ENCODE measurements around the gene ATP11C. TPM values are rescaled to one million over a fixed set of nuclear protein-coding genes. Genes with fewer than 3 reads are reported as not detected.
A peak's percentile ranks its signal among the peaks of the same experiment; 100 is the strongest.
"Not testable (repeated sequence)": the region's sequence is repeated elsewhere in the genome, so short reads cannot be mapped to it uniquely, and the experiment has no call there.

The ATP11C gene
- total RNA-seq, 1 experiment from 2014 or later, result 102 TPM

GRCh38 chrX:139933904-139934303, 1.1 kb upstream of the ATP11C start:
- peaks cover 4% of the 10 kb centered on the region; the same call in 1 of the 2 replicates for H3K27me3 ChIP-seq (ENCODE audit: control insufficient read depth, insufficient read depth, low read length)
- DNase-seq, result no peak
- H3K36me3 ChIP-seq (replicated peaks; ENCODE audit: control insufficient read depth, insufficient read depth, low read length), result no peaks in the 10 kb centered on the region
- H3K4me3 ChIP-seq (ENCODE audit: insufficient read depth, low read depth, low read length), result peak overlapping the region; percentile 93

- H3K4me3 ChIP-seq (ENCODE audit: insufficient read depth, low read depth, low read length), result peak overlapping the region; percentile 93
- peak; percentile 84 for DNase-seq
- H3K27me3 ChIP-seq (ENCODE audit: control insufficient read depth, insufficient read depth, low read length), result peaks cover 4% of the 10 kb centered on the region; the same call in 1 of the 2 replicates
- no peaks in the 10 kb centered on the region for H3K36me3 ChIP-seq (replicated peaks; ENCODE audit: control insufficient read depth, insufficient read depth, low read length)
Measured at GRCh38 chrX:139932073-139932900, 566 bp downstream of the ATP11C start.

GRCh38 chrX:139931646-139932072, 1.2 kb downstream of the ATP11C start:
- peaks cover 4% of the 10 kb centered on the region; the same call in 1 of the 2 replicates for H3K27me3 ChIP-seq (ENCODE audit: control insufficient read depth, insufficient read depth, low read length)
- peak overlapping the region; percentile 93 for H3K4me3 ChIP-seq (ENCODE audit: insufficient read depth, low read depth, low read length)
- H3K36me3 ChIP-seq (replicated peaks; ENCODE audit: control insufficient read depth, insufficient read depth, low read length), result no peaks in the 10 kb centered on the region
- peak; percentile 56 for DNase-seq

- H3K36me3 ChIP-seq (replicated peaks; ENCODE audit: control insufficient read depth, insufficient read depth, low read length), result no peaks in the 10 kb centered on the region
- H3K27me3 ChIP-seq (ENCODE audit: control insufficient read depth, insufficient read depth, low read length), result peaks cover 4% of the 10 kb centered on the region; the same call in 1 of the 2 replicates
- DNase-seq, result peak; percentile 60
- peak overlapping the region; percentile 93 for H3K4me3 ChIP-seq (ENCODE audit: insufficient read depth, low read depth, low read length)
Measured at GRCh38 chrX:139930916-139931645, 1.8 kb downstream of the ATP11C start.

GRCh38 chrX:139930401-139930800, 2.5 kb downstream of the ATP11C start:
- Histone ChIP-seq H3K27me3 (ENCODE audit: control insufficient read depth, insufficient read depth, low read length) (peaks cover 4% of the 10 kb centered on the region; the same call in 1 of the 2 replicates), H3K4me3 (ENCODE audit: insufficient read depth, low read depth, low read length) (peak overlapping the region; percentile 93; the same call in 1 of the 2 replicates), H3K36me3 (replicated peaks; ENCODE audit: control insufficient read depth, insufficient read depth, low read length) (no peaks in the 10 kb centered on the region)
- no peak for DNase-seq

GRCh38 chrX:139929876-139930275, 3.0 kb downstream of the ATP11C start:
- no peaks in the 10 kb centered on the region for H3K36me3 ChIP-seq (replicated peaks; ENCODE audit: control insufficient read depth, insufficient read depth, low read length)
- H3K4me3 ChIP-seq (ENCODE audit: insufficient read depth, low read depth, low read length), result no peak overlapping the region
- H3K27me3 ChIP-seq (ENCODE audit: control insufficient read depth, insufficient read depth, low read length), result peaks cover 4% of the 10 kb centered on the region; the same call in 1 of the 2 replicates
- no peak for DNase-seq

GRCh38 chrX:139924696-139925095, 8.2 kb downstream of the ATP11C start:
- Histone ChIP-seq H3K27me3 (ENCODE audit: control insufficient read depth, insufficient read depth, low read length) (no peaks in the 10 kb centered on the region), H3K36me3 (replicated peaks; ENCODE audit: control insufficient read depth, insufficient read depth, low read length) (no peaks in the 10 kb centered on the region; the same call in 1 of the 2 replicates), H3K4me3 (ENCODE audit: insufficient read depth, low read depth, low read length) (no peak overlapping the region)
- DNase-seq, result no peak

GRCh38 chrX:139924069-139924695, 8.7 kb downstream of the ATP11C start:
- Histone ChIP-seq H3K27me3 (ENCODE audit: control insufficient read depth, insufficient read depth, low read length) (no peaks in the 10 kb centered on the region), H3K36me3 (replicated peaks; ENCODE audit: control insufficient read depth, insufficient read depth, low read length) (no peaks in the 10 kb centered on the region; the same call in 1 of the 2 replicates), H3K4me3 (ENCODE audit: insufficient read depth, low read depth, low read length) (no peak overlapping the region)
- DNase-seq, result no peak

- DNase-seq, result not testable (repeated sequence)
Measured at GRCh38 chrX:139921142-139921541, 11.7 kb downstream of the ATP11C start.

GRCh38 chrX:139920316-139920715, 12.5 kb downstream of the ATP11C start:
- no peaks in the 10 kb centered on the region for H3K27me3 ChIP-seq (ENCODE audit: control insufficient read depth, insufficient read depth, low read length)
- DNase-seq, result no peak
- H3K4me3 ChIP-seq (ENCODE audit: insufficient read depth, low read depth, low read length), result no peak overlapping the region
- no peaks in the 10 kb centered on the region; the same call in 1 of the 2 replicates for H3K36me3 ChIP-seq (replicated peaks; ENCODE audit: control insufficient read depth, insufficient read depth, low read length)

More at GRCh38 chrX:139921142-139921541, 11.7 kb downstream of the ATP11C start:
- not testable (repeated sequence) for H3K27me3 ChIP-seq (ENCODE audit: control insufficient read depth, insufficient read depth, low read length); H3K36me3 ChIP-seq (replicated peaks; ENCODE audit: control insufficient read depth, insufficient read depth, low read length); H3K4me3 ChIP-seq (ENCODE audit: insufficient read depth, low read depth, low read length)

GRCh38 chrX:139914421-139914820, 18.4 kb downstream of the ATP11C start:
- Histone ChIP-seq H3K36me3 (replicated peaks; ENCODE audit: control insufficient read depth, insufficient read depth, low read length) (no peaks in the 10 kb centered on the region), H3K4me3 (ENCODE audit: insufficient read depth, low read depth, low read length) (no peak overlapping the region), H3K27me3 (ENCODE audit: control insufficient read depth, insufficient read depth, low read length) (no peaks in the 10 kb centered on the region)
- DNase-seq, result no peak

- no peak for DNase-seq
- Histone ChIP-seq H3K36me3 (replicated peaks; ENCODE audit: control insufficient read depth, insufficient read depth, low read length) (no peaks in the 10 kb centered on the region), H3K27me3 (ENCODE audit: control insufficient read depth, insufficient read depth, low read length) (no peaks in the 10 kb centered on the region), H3K4me3 (ENCODE audit: insufficient read depth, low read depth, low read length) (no peak overlapping the region)
Measured at GRCh38 chrX:139909712-139910111, 23.1 kb downstream of the ATP11C start.

GRCh38 chrX:139907078-139907477, 25.8 kb downstream of the ATP11C start:
- no peak for DNase-seq

GRCh38 chrX:139905743-139906142, 27.1 kb downstream of the ATP11C start:
- no peak for DNase-seq
- H3K4me3 ChIP-seq (ENCODE audit: insufficient read depth, low read depth, low read length), result no peak overlapping the region
- H3K36me3 ChIP-seq (replicated peaks; ENCODE audit: control insufficient read depth, insufficient read depth, low read length), result no peaks in the 10 kb centered on the region
- H3K27me3 ChIP-seq (ENCODE audit: control insufficient read depth, insufficient read depth, low read length), result no peaks in the 10 kb centered on the region

More at GRCh38 chrX:139907078-139907477, 25.8 kb downstream of the ATP11C start:
- H3K4me3 ChIP-seq (ENCODE audit: insufficient read depth, low read depth, low read length), result no peak overlapping the region
- H3K36me3 ChIP-seq (replicated peaks; ENCODE audit: control insufficient read depth, insufficient read depth, low read length), result no peaks in the 10 kb centered on the region
- no peaks in the 10 kb centered on the region for H3K27me3 ChIP-seq (ENCODE audit: control insufficient read depth, insufficient read depth, low read length)

All from H7 (cell line).